A172 (cell line): ENCODE measurements around the gene RAB1A. TPM values are rescaled to one million over a fixed set of nuclear protein-coding genes. Genes with fewer than 3 reads are reported as not detected.

Experiments used
- DNase-seq: peaks from one replicate; pipeline ENCODE4 v3.0.0-alpha.2; 2015; ENCODE audit warnings: low spot score
- total RNA-seq: library from RNA; depleted of rRNA; stranded (reverse); fragments of >200 nt; shearing (Covaris generic); gene quantifications from 2 replicates; pipeline ENCODE4 v1.2.3, GENCODE V29; 2014

RAB1A gene
- total RNA-seq, 1 experiment from 2014 or later = 156 TPM

DNA sequence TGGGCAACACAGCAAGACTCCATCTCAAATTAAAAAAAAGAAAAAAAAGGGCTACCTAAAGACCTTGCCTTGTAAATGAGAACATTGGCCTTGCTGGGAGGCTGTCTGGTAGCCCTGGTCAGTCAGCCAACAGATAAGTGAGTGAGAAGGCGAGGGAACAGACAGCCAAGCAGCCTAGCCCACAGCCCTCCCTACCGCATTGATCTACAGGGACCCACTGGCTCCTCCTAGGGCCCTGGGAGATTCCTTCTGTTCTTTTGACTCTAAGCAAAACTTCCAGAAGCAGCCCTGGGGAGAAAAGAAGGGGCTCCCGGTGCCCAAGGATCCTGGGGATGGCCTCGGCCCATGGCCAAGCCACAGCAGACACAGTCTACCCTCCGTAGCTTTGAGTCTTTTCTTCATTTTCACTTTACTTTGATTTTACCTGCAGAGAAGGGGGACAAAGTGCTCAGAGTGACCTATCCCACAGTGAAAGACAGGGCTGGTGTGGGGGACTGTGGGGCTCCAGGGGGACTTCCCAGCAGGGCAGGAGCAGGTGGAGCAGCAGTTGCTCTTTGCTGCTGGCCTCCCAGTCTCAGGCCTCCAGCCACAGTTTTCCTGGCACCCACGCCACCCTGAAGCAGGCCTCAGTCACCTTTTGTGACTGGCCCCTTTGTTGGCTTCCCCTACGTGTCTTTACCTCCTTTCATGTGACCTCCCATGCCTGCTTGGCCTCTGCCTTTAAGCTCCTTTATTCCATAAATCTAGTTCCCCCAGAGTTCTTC is 68.6 kb downstream of the RAB1A start:
- no peak for DNase-seq

DNA sequence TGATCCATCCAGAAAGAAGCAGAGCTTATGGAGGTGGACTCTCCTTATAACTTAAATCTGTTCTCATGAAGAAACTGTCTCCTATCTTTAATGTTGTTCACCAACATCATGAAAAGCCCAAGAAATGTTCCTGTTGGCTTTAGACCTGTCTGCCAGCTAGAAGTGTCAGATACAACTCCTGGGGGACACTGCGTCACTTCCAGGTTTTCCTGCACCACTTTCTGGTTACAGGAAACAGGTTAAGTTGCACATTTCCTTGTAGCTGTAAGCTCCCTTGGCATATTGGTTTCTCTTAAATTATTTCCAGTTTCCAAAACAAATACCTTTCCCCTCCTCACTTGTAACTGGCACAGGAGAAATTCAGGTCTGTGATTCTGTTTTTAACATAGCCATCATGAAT is 70.8 kb downstream of the RAB1A start:
- DNase-seq = no peak

DNA sequence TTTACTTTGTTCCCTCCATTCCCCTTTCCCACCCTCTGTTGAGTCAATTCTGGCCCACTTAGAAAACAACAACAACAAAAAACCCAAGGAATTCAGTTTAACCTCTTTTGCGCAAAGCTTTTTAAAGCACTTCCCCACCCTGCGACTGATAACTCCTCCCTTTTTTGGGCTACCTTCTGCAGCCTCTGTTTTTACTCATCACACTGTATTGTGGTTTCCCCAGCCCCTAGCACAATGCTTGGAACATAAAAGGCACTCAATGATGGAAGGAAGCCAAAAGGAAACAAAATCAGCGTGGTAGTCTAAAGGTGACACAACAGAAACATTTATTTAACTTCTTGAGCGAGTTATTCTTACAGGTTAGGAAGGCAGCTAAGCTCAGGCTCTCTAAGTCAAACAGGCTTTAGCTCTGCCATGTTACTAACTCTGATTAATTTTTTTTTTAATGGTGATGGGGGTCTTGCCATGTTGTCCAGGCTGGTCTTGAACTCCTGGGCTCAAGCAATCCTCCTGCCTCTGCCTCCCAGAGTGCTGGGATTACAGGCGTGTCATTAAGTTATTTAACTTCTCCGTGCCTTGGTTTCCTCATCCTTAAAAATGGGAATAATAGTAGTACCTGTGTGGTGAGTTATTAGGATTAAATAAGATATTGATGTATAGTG is 72.4 kb downstream of the RAB1A start:
- peak; percentile 45 for DNase-seq

DNA sequence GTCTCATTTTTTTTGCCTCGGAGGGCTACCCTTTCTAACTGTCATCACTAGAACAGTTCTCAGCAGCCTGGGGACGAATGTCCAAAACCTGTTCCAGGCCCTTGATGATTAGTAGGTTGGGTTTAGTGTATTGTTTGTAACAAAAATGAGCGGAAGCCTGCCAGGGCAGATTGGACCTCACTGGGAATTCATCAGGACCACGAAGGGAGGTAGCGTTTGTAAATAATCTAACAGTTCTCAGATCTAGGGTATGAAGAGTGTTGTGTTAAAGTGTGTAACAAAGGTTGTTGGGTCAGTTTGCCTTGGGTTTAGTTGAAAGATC is 72.9 kb downstream of the RAB1A start:
- DNase-seq = no peak

DNA sequence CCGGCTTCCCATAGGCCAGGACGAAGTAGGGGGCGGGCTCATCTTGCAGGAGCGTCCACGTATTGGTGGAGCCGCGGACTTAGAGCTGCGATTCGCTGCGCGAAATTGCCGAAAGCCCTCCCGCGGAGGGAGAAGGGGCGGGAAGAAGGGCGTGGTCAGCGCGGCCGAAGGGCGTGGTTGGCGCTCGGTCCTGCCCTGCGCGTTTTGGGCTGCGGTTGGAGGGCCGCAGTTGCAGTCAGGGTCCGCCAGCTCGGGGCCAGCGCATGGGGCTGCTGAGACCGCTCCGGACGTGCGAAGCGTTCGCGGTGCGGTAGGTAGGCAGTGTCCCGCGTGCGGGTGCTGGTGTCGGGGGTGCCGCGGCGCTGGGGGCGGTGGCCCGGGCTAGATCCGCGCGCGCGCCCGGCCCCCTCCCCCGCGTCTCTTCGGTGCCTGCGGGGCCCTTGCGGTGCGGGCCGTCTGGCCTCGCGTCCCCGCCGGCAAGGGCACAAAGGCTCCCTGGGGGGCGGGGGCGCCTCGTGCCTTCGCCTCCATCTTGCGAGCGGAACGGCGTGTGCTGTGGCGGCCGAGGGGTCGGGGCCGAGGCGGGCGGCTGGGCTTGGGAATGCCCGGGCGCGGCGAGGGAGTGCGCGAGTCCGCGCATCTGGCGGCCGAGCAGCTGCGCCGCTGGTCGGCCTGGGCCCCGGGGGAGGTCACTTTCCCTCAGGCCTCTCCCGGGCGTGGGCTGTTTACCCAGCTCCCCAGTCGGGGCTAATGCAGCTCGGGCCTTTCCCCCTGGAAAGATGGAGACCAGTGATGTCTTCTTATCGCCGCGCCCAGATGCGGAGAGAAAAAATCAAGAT is 73.5 kb downstream of the RAB1A start, which contains the start of gene CEP68:
Gene CEP68 (plus strand): TSS at position 202 of the 839 bp plus-strand sequence. CDS start 13,029 bp downstream, outside the sequence.
- peak; percentile 95 for DNase-seq

DNA sequence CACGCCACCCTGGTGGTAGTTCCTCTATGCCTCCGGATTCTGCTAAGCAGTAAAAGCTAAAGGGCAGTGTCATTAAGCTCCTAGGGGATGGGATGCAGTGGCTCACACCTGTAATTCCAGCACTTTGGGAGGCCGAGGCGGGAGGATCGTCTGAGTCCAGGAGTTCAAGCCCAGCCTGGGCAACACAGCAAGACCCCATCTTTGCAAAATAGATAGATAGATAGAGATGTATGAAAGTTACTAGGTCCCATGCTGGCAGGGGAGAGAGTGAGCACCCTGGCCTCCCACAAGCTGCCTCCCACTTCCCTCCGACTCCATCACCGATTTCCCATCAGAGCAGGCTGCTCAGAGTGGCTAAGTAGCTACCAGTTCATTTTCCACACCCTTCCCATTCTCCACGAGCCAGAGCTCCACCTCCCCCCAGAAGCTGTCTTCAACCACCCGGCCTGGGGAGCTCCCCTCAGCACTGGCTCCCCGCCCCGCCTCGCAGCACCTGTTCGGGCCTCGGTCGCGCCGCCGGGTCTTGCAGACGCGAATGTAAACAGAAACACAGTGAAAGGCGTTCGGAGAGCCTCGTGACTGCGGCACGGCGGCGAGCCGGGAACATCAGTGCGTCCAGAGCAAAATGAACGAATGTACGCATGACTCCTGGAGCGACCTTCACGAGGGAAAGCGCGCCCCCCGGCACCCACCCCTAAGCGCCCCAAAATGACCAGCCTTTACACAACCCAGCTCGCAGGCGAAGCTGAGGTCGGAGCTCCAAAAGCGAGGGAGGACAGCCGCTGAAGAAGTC is 74.3 kb downstream of the RAB1A start:
- DNase-seq = no peak

DNA sequence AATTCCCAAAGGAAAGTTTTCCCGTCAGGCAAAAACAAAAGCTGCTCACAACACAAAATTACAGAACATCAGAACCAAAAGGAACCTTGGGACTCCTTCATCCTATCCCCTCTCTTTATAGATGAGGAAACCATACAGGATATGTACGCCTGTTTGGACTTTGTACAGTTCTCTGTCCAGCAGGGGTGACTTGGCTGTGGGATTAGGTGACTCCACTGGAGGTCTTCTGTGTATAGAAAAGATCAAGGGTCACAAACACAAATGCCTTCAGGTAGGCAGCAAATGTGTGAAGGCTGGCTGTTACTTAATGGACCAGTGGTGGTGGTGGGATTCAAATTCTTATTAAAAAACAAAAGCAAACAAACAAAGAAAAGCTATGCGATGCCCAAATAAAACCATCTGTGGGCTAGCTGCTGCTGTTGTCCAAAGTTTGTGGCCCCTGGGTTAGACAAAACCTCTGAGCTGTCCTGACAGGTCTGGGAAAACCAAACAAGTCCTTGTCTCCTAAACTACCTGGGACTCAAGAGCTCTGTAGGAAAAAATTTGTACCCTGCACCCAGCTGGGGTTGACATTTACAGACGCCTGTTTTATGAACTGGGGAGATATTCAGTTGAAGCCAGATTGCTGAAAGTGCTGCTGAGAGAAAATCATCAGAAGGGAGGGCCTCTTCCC is 75.0 kb downstream of the RAB1A start:
- DNase-seq = no peak

DNA sequence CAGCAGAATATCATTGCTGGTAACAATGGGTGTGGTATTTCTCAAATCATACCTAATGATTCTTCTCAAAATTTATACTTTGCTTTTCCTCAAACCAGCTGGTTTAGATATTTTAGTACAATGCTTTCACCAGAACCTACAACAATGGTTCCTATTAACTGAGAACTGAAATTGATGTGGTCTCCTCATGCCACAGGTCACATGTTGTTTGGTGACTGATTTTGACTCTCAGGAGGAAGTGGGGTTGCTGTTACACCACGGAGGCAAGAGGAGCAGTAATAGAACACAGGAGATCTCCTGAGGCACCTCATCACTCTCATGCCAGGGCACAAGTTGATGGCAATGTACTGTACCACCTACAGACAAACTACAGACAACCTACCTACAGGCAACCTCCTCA is 76.7 kb downstream of the RAB1A start:
- DNase-seq = no peak

DNA sequence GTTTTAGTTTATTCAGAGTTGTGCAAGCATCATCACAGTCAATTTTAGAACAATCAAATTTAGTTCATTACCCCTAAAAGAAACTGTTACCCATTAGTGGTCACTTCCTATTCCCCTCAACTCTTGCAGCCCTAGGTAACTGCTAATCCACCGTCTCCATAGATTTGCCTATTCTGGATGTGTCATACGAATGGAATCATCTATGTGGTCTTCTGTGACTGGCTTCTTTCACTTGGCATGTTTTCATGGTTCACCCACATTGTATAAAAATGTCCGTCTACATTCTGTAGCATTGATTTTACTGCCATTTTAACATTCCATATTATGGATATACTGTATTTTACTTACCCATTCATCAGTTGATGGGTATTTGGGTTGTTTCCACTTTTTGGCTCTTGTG is 79.0 kb downstream of the RAB1A start:
- no peak for DNase-seq

DNA sequence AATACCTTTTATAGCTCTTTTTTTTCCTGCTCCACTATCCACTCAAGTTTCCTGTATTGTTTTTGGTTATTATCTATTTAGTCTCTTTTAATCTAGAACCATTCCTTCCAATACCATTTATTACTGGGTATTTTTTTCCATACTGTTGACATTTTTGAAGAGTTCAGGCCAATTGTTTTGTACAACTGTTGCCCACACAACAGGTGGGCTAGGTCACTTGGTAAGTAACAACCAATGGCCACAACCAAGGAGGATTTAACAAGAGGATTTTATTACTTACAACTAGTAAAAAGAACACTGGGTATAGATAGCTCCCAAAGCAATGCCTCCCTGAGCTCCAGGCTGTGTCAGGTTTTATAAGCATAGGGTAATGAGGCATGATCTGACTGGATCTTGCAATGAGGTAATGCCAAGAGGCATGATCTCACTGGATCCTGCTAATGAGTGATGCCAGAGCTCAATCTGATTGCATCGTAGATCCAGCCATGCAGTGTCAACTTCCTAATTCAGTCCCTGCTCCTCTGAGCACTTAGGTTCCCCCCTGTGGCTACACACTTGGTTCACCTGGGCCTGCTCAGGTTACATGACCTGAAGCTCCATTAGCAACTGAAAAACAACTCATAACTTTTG is 80.8 kb downstream of the RAB1A start:
- no peak for DNase-seq

DNA sequence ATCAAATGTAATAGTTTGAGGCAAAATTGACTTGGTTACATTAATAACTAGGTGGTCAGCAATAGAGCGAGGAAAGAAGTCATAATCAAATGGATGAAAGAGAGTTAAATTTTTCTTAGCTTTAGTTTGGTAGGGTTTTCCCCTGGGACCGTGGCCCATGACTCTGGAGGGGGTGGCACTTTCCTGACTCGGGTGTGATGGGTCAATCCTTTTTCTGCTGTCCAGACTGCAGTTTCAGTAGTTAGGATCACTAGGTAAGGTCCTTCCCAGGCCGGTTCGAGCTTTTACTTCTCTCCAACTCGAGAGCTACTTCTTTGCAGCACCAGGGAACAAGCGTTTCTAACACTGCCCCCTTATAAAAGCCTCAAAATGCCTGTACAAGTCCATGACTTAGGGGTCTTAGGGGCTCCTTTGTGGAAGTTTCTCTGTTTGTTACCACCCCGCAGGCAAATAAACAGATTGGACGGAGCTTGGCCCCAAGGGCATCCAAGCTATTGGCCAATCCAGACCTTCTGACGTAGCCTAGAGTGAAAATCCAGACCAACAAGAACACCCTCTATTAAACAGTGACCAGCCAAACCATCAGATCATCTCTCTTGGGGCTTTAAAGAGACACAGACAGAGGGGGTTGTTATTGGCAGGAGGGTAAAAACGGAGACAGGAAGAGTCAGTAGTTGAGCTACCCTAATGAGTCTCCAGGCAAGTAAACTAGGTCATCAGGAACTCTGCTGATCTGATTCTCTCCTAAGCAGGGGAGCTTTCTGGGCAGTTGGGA is 83.1 kb downstream of the RAB1A start:
- no peak for DNase-seq

DNA sequence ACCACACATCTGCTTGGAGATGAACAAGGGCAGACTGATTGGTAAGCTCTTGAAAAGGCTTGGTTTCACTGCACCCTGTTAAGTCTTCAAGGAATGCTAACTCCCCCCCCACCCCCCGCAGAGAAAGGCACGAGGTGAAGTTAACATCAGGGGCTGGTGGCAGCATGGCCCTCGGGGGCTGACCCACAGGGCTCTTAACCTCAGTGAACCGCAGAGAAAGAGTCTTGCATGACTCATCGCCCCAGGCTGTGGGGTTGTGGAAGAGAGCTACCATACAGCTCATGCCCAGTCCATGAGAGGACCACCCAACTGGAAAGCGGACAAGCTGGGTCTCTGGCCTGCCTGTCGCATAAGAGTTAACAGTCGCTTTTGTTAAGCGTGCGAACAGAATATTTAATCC is 84.3 kb downstream of the RAB1A start:
- peak; percentile 45 for DNase-seq

DNA sequence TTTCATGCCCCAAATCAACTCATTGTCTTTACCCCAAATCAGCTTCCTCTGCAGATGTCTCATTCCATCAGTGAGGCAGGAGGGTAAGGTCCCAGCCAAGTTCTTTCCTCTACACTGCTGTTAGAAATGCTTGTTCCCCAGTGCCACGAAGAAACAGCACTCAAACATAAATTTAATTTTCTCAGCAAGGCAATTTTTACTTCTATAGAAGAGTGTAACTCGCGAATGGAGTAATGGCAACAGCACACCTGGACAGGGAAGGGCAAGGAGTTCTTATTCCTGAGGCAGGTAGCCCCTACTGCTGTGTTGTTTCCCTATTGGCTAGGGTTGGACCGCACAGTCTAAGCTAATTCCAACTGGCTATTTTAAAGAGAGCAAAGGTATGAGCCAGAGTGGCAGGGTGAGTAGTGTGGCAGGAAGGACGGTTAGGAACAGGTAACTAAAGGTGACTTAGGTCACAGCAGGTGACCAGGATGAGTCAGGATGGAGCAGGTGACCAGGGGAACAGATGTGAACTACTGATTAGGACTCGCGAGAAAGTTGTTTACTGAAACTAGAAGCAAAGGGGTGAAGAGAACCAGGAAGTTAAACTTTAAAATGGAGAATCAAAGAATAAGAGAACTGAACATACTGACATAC is 85.7 kb downstream of the RAB1A start:
- no peak for DNase-seq

DNA sequence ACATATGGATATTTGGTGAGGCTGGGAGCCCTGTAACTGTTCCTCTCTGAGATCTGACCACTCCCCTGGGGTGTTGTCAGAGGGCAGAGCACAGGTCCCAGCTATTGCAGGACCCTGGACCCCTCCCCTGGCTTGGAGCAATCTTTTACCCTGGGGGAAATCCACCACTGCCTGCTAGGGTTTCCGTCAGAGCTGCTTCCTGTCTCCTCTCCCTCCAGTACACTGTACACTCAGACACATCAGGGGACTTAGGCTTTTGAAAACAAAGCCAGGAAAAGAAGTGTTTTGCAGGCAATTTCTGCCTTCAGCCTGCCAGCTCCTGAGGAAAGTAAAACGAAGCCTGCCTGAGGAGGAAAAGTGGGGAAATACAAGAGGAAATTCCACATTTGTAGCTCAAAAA is 86.9 kb downstream of the RAB1A start:
- no peak for DNase-seq

DNA sequence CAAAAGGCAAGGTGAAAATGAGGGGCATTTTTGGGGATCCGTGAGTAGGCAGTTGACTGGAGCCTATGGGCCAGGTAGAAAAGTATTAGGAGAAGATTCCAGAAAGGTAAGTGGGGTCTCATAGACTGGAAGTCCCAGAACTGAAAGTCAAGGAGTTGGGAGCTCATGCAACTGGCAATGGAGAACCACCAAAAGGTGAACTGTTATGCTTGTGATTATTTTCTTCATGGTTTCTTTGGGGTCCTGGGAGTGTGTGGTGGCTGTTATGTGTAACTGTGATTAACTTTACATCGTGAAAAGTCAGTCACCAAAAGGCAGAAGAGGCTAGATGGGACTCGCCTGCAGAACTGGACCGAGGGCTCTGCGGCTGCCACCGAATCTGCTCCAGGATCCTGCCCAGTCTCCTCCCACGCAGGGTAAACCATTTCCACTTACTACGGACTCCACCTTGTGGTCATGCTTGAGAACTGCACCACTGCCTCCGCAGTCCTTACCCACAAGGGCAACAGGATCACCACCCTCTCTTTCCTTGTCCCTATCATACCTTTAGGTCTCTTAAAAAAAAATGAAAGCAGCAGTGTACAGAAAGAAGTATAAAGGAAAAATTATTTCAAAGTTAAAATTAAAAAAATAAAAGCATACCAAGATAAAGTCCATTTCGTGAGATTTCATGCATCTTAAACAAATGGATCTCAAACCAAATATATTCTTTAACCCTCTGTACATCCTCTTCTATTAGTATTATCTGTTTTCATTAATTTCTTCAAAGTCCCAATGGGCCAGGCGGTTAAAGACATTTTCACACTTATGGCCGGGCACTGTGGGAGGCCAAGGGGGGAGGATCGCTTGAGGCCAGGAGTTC is 89.3 kb downstream of the RAB1A start:
- peak; percentile 87 for DNase-seq

DNA sequence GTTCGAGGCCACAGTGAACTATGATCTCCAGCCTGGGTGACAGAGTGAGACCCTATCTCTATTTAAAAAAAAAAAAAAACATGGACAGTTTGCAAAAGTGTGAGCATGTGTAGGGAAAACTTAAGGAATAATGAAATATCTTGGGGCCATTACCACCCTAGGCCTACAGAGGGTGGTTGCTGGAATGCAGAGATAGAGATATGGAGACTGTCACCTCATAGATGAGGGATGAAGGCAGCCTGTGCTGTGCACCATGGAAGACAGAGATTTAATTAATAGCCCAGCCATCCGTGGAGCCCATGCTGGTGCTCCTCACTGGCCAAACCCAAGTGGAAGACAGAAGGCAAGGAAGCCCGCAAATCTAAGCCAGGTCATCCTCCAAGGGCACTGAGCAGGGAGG is 90.3 kb downstream of the RAB1A start:
- no peak for DNase-seq

DNA sequence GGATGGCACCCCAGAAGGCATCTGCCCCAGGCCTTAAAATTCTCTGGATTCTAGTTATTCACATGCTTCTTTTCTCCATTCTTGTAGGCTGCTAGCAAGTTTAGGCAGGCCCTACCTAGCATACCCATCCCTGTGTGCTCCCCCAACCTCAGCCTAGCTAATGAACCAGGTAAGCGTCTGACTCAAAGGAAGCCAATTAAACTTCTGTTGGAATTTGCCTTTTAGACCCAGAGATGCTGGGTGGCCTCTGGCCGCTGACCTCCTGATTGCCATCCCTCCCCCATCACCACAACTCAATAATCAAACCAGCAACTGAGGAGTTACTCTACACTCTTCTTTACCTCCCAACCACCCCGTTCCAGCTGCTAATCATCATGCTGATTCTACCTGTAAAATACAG is 92.7 kb downstream of the RAB1A start:
- no peak for DNase-seq
